ENCODE data around the gene KRT86. TPM values are rescaled to one million over a fixed set of nuclear protein-coding genes. Genes with fewer than 3 reads are reported as not detected.
A peak's percentile ranks its signal among the peaks of the same experiment; 100 is the strongest.
"Not testable (repeated sequence)": the region's sequence is repeated elsewhere in the genome, so short reads cannot be mapped to it uniquely, and the experiment has no call there.

KRT86 gene
- total RNA-seq, 1 experiment from 2014 or later: 0.40 TPM

DNA sequence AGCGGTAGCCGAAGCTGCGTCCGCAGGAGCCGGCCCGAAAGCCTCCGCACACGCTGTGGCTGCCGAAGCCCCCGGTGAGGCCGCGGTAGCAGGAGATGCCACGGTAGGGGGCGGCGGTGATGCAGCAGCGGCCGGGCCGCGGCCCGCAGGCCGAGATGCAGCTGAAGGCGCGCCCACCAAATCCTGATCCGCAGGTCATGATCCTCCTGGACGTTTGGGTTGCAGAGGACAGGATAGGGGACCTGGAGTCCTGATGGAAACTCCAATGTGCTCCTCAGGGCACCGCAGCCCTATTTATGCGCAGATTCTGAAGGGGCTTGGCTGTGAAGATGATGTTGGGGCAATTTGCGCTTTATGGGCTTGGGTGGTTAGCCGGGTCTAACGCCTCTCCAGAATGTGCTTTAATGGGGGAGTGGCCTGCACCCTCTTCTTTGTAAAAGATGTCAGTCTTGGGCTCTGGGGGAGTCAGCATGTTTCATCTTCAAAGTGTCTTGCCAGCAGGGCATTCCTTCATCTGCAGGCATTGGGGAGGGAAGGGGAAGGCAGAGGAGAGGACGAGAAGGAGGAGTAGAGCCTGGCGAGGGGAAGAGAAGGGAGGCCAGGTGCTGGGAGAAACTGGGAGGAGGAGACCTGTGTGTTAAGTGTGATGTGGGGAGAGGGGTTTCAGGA is 17.0 kb downstream of the KRT86 start, which contains the start of gene KRT81:
KRT81 (minus strand) TSS at position 268 of the 669 bp plus-strand sequence; CDS start at position 199, 69 bp downstream.
- DNase-seq (ENCODE audit: low read depth): no peak

DNA sequence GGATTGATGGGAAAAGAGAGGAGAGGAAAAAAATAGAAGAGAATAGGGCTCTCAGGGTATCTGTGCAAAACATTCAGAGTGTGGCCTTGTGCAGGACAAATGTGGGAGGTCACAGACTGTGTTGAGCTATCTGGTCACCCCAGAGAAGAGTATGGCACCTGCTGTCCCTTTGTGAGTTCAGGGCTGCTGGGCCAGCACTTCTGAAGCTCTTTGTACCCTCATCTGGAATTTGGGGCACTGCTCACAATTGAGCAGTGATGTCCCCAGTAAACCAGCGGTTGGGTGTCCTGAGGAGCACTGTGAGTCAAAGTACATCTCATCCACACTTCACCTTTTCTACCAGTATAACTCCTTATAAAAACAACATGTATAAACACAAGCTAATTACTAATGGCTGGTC is 19.5 kb downstream of the KRT86 start:
- DNase-seq (ENCODE audit: low read depth): no peak

GRCh38 chr12:52294803-52295202 is 20.4 kb downstream of the KRT86 start:
- DNase-seq (ENCODE audit: low read depth): no peak

DNA sequence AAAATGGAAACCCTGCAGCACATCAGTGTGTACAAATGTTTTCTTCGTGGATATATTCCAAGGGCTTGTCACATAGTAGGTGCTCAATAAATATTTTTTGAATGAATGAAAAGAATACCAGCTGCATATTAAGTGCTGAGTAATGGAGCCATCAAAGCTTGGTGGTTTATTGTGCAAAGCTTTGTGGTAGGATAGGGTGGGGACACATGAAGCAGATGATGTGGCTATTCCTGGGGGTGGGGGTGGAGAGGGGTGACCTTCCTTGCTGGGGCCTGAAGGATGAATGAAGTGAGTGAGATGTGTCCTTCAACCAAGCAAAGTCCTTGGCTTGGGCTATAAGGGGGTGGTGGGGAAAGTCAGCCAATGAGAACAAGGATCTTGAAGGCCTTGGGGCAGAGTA is 21.2 kb downstream of the KRT86 start:
- DNase-seq (ENCODE audit: low read depth): no peak

- DNase-seq (ENCODE audit: low read depth): no peak
These were observed 22.2 kb downstream of the KRT86 start for GRCh38 chr12:52296572-52297215.

GRCh38 chr12:52298677-52299190 is 24.3 kb downstream of the KRT86 start:
- DNase-seq (ENCODE audit: low read depth): no peak

- no peak for DNase-seq (ENCODE audit: low read depth)
These were observed 26.6 kb downstream of the KRT86 start for GRCh38 chr12:52300796-52301691.

- DNase-seq (ENCODE audit: low read depth): not testable (repeated sequence)
These were observed 27.3 kb downstream of the KRT86 start for GRCh38 chr12:52301721-52302120.

DNA sequence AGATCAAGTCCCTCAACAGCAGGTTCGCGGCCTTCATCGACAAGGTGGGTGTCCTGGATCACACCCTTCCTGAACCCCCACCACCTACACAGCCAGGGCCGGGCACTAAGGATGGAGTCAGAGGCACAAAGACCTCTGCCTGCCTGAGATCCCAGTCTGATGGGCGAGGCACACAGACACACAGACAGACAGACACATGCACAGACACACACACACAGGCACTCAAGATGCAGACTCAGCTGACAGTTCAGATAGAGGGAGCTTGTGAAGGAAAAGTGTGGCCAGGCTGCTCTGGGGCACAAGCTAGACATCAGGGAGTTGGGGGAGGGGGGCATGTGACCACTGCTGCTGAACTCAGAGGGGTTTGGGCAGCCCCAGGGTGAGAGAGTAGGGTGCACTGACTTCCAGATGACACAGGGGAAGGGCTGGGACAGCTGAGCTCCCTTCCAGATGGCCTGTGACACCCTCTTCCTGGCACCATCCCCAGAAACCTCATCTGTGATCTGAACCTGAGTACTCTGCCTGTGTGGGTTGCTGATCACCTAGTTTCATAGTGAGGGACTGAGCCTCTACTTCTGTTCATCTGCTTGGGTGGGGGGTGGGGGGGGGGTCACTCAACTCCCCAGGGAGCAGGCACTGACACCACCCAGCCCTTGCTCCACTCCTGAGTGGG is 27.9 kb downstream of the KRT86 start:
- not testable (repeated sequence) for DNase-seq (ENCODE audit: low read depth)

- DNase-seq (ENCODE audit: low read depth): peak; percentile 29
These were observed 30.5 kb downstream of the KRT86 start for GRCh38 chr12:52304941-52305411.

- no peak for DNase-seq (ENCODE audit: low read depth)
These were observed 31.7 kb downstream of the KRT86 start for GRCh38 chr12:52305921-52306705.

GRCh38 chr12:52306731-52307130 is 32.3 kb downstream of the KRT86 start:
- no peak for DNase-seq (ENCODE audit: low read depth)

DNA sequence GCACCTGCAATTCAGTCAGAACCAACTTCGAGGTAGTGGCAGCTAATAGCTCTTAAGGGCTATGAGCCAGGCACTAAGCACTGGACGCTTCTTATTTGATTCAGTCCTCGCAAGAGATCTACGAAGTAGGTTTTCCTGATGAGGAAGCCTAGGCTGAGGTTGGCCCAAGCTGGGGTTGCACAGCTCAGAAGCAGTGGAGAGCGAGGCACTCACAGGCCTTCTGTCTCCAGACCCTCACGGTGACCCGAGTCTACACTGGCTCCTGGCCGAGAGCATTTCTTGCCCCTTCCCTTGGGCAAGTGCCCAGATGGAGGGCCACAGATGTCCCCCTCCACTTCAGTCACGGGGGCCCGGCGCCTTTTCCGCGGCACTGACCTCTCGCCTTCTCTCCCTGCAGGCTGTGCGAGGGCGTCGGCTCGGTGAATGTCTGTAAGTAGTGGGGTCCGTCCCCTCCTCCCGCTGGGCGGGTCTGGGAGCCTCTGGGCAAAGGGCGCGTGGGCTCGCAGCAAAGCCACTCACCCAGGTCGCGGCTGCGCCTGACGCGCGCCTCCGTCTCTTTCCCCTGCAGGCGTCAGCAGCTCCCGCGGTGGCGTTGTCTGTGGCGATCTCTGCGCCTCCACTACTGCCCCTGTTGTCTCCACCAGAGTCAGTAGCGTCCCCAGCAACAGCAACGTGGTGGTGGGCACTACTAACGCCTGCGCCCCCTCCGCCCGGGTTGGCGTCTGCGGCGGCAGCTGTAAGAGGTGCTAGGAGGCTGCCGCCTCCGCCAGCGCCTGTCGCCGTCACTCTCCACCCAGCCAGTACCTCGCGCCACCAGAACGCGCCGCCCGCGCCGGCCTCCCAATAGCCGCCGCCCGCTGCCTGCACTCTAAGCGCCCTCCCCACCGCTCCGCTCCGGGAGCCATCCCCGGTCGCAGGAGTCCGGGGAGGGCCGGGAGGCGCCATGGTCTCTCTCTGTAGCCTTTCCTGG is 33.7 kb downstream of the KRT86 start:
- peak; percentile 63 for DNase-seq (ENCODE audit: low read depth)

DNA sequence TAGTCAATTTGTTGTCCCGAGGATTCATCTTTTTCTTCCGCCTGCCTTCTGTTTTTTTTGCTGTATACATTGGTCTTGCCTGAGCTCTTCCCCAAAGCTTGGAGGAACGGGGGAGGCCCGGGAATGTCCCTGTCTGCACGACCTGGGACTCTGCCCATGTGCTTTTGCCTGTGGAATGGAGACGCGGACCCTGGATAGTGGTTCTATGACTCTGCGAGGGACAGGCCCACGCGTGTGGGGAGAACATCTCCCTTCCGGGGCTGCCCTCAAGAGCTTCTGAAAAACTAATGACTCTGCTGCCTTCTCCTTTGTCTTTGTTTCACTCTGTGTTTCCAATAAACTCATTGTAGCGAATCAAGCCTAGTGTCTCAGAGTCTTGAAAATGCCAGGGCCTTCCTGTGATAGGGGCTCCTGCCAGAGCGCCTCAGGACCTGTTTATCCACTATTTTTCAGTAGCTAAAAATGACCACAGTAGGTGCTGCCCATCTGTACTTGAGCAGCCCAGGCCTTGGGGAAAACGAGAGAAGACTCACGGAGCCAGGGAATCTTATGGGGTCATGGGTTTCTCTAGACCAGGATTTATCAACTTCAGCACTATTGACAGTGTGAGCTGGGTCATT is 34.5 kb downstream of the KRT86 start:
- DNase-seq (ENCODE audit: low read depth): no peak

DNA sequence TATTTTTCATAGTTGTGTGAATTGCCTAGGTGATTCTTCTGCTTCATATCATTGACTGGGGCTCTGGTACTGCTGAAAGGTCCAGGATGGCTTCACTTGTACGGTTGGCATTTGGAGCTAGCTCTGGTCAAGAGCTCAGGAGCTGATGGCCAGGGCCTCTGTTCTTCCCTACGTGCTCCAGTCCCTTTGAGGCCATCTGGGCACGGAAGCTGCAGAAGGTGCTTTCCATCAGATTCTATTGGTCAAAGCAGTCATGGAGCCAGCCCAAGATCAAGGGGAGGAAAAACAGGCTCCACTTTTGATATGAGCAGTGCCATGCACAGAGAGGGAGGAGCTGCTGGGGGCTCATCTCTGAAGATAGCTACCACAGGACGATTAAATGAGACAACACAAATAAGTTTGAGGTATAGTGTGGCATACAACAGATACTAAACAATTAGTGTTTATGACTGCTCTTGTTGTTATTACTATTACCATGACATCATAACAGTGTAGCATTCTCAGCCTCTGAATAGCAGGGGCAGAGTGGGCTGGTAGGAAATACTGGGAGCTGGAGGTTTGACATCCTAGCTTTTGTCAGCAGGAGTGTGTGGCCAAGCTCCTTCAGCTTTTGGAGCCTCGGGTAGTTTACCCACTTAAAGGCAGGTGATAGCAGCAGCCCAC is 36.3 kb downstream of the KRT86 start:
- no peak for DNase-seq (ENCODE audit: low read depth)

DNA sequence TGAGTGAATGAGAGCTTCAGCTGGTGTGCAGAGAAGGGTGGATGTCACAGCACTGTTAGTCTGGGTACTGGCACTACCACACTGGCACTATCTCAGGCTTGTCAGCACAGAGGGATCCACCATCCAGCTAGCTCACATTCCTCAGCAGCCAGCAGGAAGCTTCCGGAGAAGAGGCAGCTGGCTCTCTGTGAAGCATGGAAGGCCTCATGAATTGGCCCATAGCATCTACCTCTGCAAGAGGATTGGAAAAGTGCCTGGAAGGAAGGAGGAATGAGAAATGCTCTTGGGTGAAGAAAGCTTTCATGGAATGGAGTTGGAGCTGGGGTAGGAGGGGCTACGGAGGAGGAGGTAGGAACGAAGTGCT is 36.8 kb downstream of the KRT86 start:
- DNase-seq (ENCODE audit: low read depth): no peak

- no peak for DNase-seq (ENCODE audit: low read depth)
These were observed 37.6 kb downstream of the KRT86 start for GRCh38 chr12:52312086-52312485.

DNA sequence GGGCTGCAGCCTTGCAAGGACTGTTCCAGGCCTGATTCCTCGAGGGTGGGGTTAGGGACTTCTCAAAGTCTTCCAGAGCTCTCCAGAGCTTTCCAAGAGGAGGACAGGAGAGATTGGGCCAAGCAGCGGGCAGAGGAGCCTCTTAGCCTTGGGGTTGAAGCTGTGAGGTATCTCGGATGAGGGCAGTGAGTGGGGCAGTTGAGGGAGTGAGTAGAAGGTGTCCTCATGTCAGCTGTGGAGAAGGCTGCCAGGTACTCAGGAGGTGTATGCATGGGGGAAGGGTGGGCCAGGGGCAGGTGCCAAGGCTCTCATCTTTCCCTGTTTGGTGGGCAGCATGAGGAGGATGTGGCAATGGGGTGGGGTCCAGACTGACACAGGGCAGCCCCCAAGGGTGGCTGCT is 39.0 kb downstream of the KRT86 start:
- DNase-seq (ENCODE audit: low read depth): no peak

GRCh38 chr12:52313926-52314325 is 39.5 kb downstream of the KRT86 start:
- no peak for DNase-seq (ENCODE audit: low read depth)
